RPMI8226 (cell line): ENCODE results near the gene IL20RB.
A peak's percentile ranks its signal among the peaks of the same experiment; 100 is the strongest.
"Not testable (repeated sequence)": the region's sequence is repeated elsewhere in the genome, so short reads cannot be mapped to it uniquely, and the experiment has no call there.

Experiments used
- DNase-seq: peaks from one replicate; pipeline ENCODE4 v3.0.0-alpha.2; 2015

IL20RB gene

DNA sequence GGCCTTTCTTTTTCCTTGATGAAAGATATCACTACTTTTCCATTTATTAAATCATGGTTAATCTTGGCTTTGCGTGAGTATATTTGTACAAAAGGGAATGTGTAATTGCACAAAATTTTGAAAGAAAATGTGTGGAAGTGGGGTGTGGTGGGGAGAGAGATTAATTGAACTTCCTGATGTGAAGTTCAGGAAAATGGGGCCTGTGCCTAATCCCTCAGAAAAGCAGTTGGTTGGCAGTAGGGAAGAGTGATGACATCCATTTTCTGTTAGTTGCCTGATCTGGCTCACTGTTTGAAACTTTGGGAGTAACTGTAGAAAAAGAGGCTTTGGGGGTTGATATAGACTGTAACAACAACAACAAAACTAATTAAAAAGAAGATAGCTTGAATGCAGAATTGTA is 10.8 kb upstream of the IL20RB start:
- no peak for DNase-seq

DNA sequence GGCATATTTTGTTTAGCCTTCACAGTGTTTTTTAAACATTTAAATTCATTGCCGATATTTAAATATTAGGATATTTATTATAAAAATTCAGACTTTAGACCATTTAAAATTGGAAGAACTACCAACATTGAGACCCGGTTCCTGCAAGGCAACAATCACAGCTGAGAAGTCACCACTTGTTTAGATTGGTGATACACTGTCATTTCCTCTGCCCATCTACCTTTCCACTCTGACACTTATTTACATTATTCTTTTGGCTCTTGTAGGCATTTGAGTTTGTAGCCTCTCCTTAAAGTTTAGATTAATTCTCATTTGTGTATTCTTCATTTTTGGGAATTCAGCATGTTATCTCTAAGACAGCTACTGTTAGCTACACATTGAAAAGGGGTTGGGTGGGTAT is 10.3 kb upstream of the IL20RB start:
- DNase-seq, result no peak

DNA sequence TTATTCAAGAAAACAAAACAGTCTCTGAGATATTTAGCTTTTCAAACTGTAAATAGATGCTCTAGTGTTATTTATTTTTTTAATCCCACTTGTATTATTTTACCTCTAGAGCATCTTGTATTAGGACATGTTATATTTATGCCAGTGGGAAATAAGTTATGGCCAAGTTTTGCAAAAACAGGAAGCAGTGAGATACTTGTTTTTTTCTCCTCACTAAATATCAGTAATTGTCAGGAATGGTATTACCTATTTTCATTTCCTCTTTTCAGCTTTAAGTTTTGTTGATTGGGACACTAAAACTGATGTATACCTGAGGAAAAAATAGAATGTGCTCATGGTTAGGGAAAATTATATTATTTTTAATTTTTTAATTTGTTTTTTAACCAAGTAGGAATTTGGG is 8.6 kb upstream of the IL20RB start:
- DNase-seq, result peak; percentile 18

DNA sequence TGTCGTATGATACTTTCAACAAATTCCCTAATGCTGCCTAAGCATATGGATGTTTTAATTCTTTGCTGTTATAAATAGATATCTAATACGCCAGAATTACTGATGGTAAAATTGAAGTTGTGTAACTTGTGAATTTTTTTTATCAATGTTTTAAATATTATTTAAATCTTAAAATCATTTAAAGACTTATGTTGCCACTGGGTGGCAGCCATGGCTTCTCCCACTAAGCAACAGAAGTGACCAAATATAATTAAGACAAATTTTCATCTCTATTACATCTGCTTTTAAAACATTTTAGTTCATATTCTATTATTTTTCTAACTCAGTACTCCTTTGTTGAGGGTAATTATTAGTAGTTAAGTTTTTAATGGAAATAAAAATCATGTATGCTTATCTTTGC is 8.1 kb upstream of the IL20RB start:
- DNase-seq, result peak; percentile 6

DNA sequence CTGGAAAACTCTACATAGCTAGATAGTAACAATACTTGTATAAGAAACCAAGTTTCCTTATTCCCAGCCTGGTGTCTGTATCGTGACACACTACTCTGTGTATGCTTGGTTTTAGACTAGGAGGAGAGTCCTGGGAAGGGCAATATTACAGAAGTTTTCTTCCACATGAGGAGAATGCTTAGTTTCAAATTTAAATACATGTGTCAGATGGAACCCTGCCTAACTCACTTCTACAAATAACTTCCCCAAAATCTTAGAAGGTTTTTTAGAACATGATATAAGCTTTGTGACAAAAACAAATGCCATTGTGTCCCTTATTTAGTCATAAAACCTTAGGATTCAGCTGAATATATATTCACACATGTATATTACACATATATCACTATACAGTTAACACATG is 7.2 kb upstream of the IL20RB start:
- DNase-seq, result no peak

GRCh38 chr3:136952292-136952691 is 5.5 kb upstream of the IL20RB start:
- no peak for DNase-seq

- DNase-seq, result no peak
Measured at GRCh38 chr3:136954251-136954650, 3.5 kb upstream of the IL20RB start.

DNA sequence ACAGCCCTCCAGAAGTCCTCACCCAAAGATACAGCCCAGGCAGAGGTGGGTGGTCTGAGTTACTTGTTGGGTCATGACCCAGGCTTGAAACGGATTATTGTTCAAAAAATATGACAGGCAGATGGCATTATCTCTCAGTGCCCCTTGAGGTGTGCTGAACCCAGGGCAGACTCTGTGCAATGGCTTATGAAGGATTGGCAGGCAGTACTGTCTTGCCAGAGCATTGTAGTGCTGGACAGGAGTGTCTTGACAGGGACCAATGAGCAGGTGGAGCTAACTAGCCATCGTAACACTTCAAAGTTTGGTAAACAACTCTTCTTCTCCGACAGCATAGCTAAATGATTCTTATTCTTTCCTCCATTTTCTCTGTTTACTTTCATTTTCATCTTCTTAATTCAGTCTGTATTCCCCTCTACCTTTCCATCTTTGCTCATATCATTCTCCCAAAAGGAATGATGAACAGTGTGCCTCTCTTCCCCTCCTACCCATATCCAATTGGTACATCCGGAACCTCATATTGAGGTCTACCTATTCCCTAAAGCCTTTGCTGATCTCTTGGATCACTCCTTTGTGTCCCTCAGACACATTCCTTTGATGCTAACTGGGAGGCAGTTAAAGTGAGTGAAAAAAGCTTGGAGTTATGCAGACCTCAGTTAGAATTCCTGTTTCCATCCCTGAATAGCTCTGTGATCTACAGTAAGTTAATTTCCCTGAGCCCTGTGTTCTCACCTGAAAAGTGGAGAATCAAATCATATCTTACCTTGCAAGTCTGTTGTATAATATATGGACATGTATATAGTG is 2.6 kb upstream of the IL20RB start:
- DNase-seq, result no peak

DNA sequence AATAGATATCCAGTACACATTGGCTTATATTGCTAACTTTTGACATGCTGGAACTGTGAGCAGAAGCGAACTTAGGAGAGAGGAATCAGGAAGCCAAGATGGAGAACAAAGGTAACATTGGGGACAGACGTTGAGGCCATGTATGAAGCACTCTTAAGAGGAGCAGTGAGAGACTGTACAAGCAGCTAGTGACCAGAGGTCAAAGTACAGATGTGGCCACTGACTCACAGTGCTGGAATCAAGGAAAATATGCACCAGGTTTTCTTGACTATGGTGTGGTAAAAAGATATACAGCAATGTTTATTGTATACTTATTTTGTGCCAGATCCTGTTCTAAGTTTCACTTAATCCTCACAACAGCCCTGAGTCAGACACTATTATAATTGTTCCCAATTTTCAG is 2.0 kb upstream of the IL20RB start:
- no peak for DNase-seq

DNA sequence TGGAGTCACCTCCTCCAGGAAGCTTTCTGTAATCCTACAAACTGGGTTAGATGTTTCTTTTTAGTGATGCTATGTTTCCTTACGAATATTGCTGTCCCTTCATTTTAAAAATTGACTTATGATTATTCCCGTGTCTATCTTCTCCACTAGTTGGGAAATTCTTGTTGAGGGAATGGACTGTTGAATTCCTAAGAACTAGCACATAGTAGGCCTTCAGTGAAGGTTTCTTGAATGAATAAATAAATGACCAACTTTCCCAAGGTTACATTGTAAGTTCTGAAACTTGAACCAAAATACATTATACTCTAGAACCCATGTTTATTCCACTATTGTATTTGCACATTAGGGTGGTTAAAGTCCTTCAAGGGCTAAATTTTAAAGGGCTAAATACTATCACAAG is 812 bp upstream of the IL20RB start:
- DNase-seq, result no peak

DNA sequence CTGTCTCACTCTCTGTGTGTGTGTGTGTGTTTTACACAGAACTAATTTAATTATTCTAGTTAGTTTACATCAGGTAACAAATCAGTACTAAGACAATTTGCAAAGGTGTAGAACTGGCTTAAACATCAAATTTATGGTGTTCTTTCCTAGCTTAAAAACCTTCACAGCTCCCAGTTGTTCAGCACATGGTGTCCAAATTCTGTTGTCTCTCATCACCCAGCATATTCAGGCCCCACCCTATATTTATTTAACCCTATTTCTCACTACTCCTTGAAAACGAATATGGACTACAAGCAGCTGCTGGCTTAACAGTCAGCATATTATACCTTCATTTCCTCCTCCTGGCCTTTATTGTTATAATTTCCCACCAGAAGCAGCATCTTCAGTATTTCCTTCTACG is 1.2 kb downstream of the IL20RB start:
- DNase-seq, result no peak

DNA sequence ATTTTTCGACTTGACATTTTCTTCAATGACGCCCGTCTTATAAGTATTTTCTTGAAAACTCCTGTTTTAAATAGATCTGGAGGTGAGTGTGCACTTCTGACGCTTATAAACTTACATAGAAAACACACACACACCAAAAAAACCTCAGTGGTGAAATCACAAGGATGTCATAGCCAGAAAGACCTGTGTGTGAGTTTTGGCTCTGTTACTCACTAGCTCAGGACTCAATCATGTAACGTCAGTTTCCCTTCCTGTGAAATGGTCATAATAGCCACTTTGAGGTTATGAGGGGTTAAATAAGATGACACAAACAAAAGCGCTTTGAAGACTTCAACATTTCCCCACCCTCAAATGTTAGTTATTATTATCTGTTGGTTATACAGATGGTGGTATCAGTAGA is 1.8 kb downstream of the IL20RB start:
- DNase-seq, result no peak

GRCh38 chr3:136960838-136961836 is 3.4 kb downstream of the IL20RB start:
- DNase-seq, result no peak

DNA sequence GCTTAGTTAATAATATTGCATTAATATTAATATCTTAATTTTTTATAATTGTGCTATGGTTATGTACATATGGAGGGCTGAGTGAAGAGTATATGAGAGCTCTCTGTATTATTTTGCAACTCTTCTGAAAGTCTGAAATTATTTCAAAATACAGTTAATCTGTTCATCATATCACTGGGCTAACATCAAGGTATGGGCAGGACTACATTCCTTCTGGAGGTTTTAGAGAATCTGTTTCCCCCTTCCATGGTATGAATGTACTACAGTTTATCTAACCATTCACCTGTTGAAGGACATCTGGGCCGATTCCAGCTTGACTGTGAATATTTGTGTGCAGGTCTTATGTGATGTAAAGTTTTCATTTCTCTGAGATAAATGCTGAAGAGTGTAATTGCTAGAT is 5.1 kb downstream of the IL20RB start:
- DNase-seq, result no peak

- not testable (repeated sequence) for DNase-seq
Measured at GRCh38 chr3:136969539-136969938, 11.8 kb downstream of the IL20RB start.

DNA sequence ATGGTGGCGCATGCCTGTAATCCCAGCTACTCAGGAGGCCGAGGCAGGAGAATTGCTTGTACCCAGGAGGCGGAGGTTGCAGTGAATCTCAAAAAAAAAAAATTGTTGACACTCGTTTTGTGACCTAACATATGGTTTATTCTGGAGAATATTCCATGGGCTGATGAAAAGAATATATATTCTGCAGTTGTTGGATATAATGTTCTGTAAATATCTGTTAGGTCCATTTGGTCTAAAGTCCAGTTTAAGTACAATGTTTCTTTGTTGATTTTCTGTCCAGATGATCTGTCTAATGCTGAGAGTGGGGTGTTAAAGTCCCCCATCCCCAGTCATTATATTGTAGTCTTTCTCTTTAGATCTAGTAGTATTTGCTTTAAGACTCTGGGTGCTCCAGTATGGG is 15.6 kb downstream of the IL20RB start:
- no peak for DNase-seq

DNA sequence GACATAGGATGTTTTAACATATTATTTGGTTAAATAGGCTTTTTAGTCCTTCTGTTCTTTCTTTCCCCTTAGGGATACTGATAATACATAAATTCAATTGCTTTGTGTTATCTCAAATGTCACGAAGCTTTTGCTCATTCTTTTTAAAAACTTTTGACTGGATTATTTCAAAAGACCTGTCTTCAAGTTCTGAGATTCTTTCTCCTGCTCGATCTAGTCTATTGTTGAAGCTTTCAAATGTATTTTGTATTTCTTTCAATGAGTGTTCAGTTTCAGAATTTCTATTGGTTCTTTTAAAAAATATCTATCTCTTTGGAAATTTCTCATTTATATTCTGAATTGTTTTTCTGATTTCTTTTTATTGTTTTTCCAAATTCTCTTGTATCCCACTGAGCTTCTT is 16.9 kb downstream of the IL20RB start:
- no peak for DNase-seq

DNA sequence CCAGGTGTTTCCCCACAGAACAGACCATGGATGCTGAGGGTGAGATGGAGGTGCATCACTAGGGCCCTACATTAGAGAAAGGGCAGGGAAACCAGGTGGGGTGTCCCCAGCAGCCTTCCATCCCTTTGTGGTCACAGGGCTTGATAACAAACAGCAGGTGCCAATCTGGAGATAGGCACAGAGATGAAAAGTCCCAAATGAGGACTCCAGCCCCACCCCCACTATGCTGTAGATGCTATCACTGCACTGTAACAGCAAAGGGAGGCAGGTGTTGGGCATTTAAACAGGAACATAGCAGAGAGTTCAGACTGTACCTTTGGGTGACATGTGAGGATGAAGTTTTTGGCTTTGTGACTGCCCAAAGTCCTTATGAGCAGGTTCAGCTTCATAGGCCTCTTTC is 21.4 kb downstream of the IL20RB start:
- no peak for DNase-seq

GRCh38 chr3:136979684-136980083 is 21.9 kb downstream of the IL20RB start:
- no peak for DNase-seq

DNA sequence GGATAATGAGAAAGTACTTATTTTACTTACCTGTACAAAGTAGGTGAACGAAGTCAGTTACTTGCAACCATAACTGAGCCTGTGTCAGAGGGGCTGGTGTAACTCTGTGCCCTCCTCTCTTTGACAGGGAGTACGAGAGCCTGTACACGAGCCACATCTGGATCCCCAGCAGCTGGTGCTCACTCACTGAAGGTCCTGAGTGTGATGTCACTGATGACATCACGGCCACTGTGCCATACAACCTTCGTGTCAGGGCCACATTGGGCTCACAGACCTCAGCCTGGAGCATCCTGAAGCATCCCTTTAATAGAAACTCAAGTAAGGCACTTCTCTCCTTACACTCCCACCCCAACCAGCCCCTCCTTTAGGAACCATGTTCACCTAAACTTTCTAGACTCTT is 24.2 kb downstream of the IL20RB start:
- DNase-seq, result no peak

- DNase-seq, result no peak
Measured at GRCh38 chr3:136982520-136983138, 24.8 kb downstream of the IL20RB start.

- no peak for DNase-seq
Measured at GRCh38 chr3:136984837-136985236, 27.1 kb downstream of the IL20RB start.

GRCh38 chr3:136987398-136987980 is 29.7 kb downstream of the IL20RB start:
- DNase-seq, result not testable (repeated sequence)
